H9 (cell line): ENCODE measurements around the gene SRRM3. TPM values are rescaled to one million over a fixed set of nuclear protein-coding genes. Genes with fewer than 3 reads are reported as not detected.
"Not testable (repeated sequence)": the region's sequence is repeated elsewhere in the genome, so short reads cannot be mapped to it uniquely, and the experiment has no call there.

Source experiments
- DNase-seq: peaks from one replicate; pipeline ENCODE4 v3.0.0-alpha.2; 2017
- H2AFZ ChIP-seq: one replicate; pipeline ENCODE4 v1.6.1; 2013; ENCODE audit warnings: mild to moderate bottlenecking, low read length, control low read depth, moderate library complexity
- H2AK5ac ChIP-seq: 2 replicates; pipeline ENCODE4 v1.6.1; 2013; ENCODE audit warnings: low read length, control low read depth, mixed read lengths; ENCODE audit not compliant: insufficient read length
- H2BK120ac ChIP-seq: one replicate; pipeline ENCODE4 v1.6.1; 2013; ENCODE audit warnings: low read depth, mild to moderate bottlenecking, low read length, control low read depth, inconsistent platforms; ENCODE audit not compliant: poor library complexity, severe bottlenecking
- H2BK12ac ChIP-seq: 2 replicates; pipeline ENCODE4 v1.6.1; 2013; ENCODE audit warnings: low read length, control low read depth, mixed read lengths, low read depth; ENCODE audit not compliant: insufficient read length
- H2BK15ac ChIP-seq: 2 replicates; pipeline ENCODE4 v1.6.1; 2013; ENCODE audit warnings: low read depth, low read length, control low read depth
- H2BK20ac ChIP-seq: one replicate; pipeline ENCODE4 v1.6.1; 2013; ENCODE audit warnings: low read depth, mild to moderate bottlenecking, low read length, control low read depth, inconsistent platforms; ENCODE audit not compliant: poor library complexity, severe bottlenecking
- H2BK5ac ChIP-seq: 2 replicates; pipeline ENCODE4 v1.6.1; 2013; ENCODE audit warnings: low read length, control low read depth, mixed read lengths; ENCODE audit not compliant: insufficient read length
- H3K14ac ChIP-seq: 2 replicates; pipeline ENCODE4 v1.6.1; 2013; ENCODE audit warnings: low read length, control low read depth; ENCODE audit not compliant: insufficient read depth
- H3K18ac ChIP-seq: 2 replicates; pipeline ENCODE4 v1.6.1; 2013; ENCODE audit warnings: low read depth, mild to moderate bottlenecking, mixed read lengths, low read length, control low read depth; ENCODE audit not compliant: insufficient read length
- H3K23ac ChIP-seq: 2 replicates; pipeline ENCODE4 v1.6.1; 2013; ENCODE audit warnings: low read length, control low read depth, mixed read lengths, low read depth; ENCODE audit not compliant: insufficient read length
- H3K23me2 ChIP-seq: 2 replicates; pipeline ENCODE4 v1.6.1; 2013; ENCODE audit warnings: low read depth, mild to moderate bottlenecking, mixed read lengths, low read length, control low read depth; ENCODE audit not compliant: insufficient read length, poor library complexity, severe bottlenecking
- H3K27ac ChIP-seq: 2 replicates; pipeline ENCODE4 v1.5.1; 2013; ENCODE audit warnings: low read length, control low read depth, mixed read lengths, low read depth; ENCODE audit not compliant: insufficient read length
- H3K27me3 ChIP-seq: 2 replicates; pipeline ENCODE4 v1.6.1; 2013; ENCODE audit warnings: low read length, control low read depth, inconsistent platforms; ENCODE audit not compliant: insufficient read depth
- H3K4ac ChIP-seq: 2 replicates; pipeline ENCODE4 v1.6.1; 2013; ENCODE audit warnings: low read depth, mild to moderate bottlenecking, control low read depth, inconsistent platforms, low read length, moderate library complexity
- H3K4me1 ChIP-seq: 2 replicates; pipeline ENCODE4 v1.6.1; 2013; ENCODE audit warnings: low read length, control low read depth, inconsistent platforms; ENCODE audit not compliant: insufficient read depth
- H3K4me2 ChIP-seq: 2 replicates; pipeline ENCODE4 v1.6.1; 2013; ENCODE audit warnings: low read length, control low read depth, mixed read lengths; ENCODE audit not compliant: insufficient read length, insufficient read depth
- H3K56ac ChIP-seq: 2 replicates; pipeline ENCODE4 v1.6.1; 2013; ENCODE audit warnings: low read depth, mild to moderate bottlenecking, mixed read lengths, low read length, control low read depth; ENCODE audit not compliant: insufficient read length
- H3K79me1 ChIP-seq: 2 replicates; pipeline ENCODE4 v1.6.1; 2013; ENCODE audit warnings: low read depth, mild to moderate bottlenecking, moderate library complexity, low read length, control low read depth, inconsistent platforms; ENCODE audit not compliant: insufficient read depth, poor library complexity, severe bottlenecking
- H3K79me2 ChIP-seq: 2 replicates; pipeline ENCODE4 v1.6.1; 2013; ENCODE audit warnings: low read length, control low read depth, inconsistent platforms; ENCODE audit not compliant: insufficient read depth
- H3K9ac ChIP-seq: 2 replicates; pipeline ENCODE4 v1.6.1; 2013; ENCODE audit warnings: low read length, control low read depth, mixed read lengths; ENCODE audit not compliant: insufficient read length; ENCODE audit errors: extremely low read depth
- H3K9me3 ChIP-seq: one replicate; pipeline ENCODE4 v1.6.1; 2013; ENCODE audit warnings: low read depth, low read length, inconsistent platforms; ENCODE audit not compliant: control insufficient read depth
- H3T11ph ChIP-seq: one replicate; pipeline ENCODE4 v1.6.1; 2013; ENCODE audit warnings: mild to moderate bottlenecking, low read length, control low read depth, inconsistent platforms
- H4K20me1 ChIP-seq: one replicate; pipeline ENCODE4 v1.6.1; 2013; ENCODE audit not compliant: control insufficient read depth, insufficient read length, insufficient read depth
- H4K5ac ChIP-seq: 2 replicates; pipeline ENCODE4 v1.6.1; 2013; ENCODE audit warnings: low read depth, mild to moderate bottlenecking, mixed read lengths, low read length, control low read depth; ENCODE audit not compliant: insufficient read length
- H4K8ac ChIP-seq: replicated peaks from 2 replicates; pipeline ENCODE4 v1.6.1; 2013; ENCODE audit warnings: low read length, control low read depth, mixed read lengths, low read depth; ENCODE audit not compliant: insufficient read length
- H4K91ac ChIP-seq: 2 replicates; pipeline ENCODE4 v1.6.1; 2013; ENCODE audit warnings: low read depth, mild to moderate bottlenecking, moderate library complexity, mixed read lengths, low read length, control low read depth; ENCODE audit not compliant: insufficient read length
- H3K27ac Mint-ChIP-seq, 3 experiments: 2 replicates in 2 of 3; 3 replicates in 1 of 3; pipeline ENCODE4 v1.8.0; 2020 to 2021; ENCODE audit warnings: mixed read lengths in 3 of 3, mild to moderate bottlenecking in 1 of 3, moderate library complexity in 1 of 3
- H3K27me3 Mint-ChIP-seq: 2 replicates; pipeline ENCODE4 v1.8.0; 2021; ENCODE audit warnings: low read depth, mild to moderate bottlenecking, moderate library complexity, mixed read lengths
- H3K36me3 Mint-ChIP-seq, 3 experiments: 2 replicates in 2 of 3; 3 replicates in 1 of 3; pipeline ENCODE4 v1.8.0; 2020 to 2021; ENCODE audit warnings: low read depth in 3 of 3, mixed read lengths in 3 of 3; ENCODE audit not compliant: insufficient read depth in 1 of 3
- H3K4me1 Mint-ChIP-seq, 2 experiments: 2 replicates each; pipeline ENCODE4 v1.8.0; 2020; ENCODE audit warnings: mixed read lengths in 2 of 2
- H3K4me3 Mint-ChIP-seq, 2 experiments: 2 replicates in 1 of 2; 3 replicates in 1 of 2; pipeline ENCODE4 v1.8.0; 2020 to 2021; ENCODE audit warnings: mild to moderate bottlenecking in 2 of 2, mixed read lengths in 2 of 2, moderate library complexity in 1 of 2
- H3K9me3 Mint-ChIP-seq, 2 experiments: 2 replicates in 1 of 2; 3 replicates in 1 of 2; pipeline ENCODE4 v1.8.0; 2020; ENCODE audit warnings: mild to moderate bottlenecking in 2 of 2, mixed read lengths in 2 of 2, moderate library complexity in 1 of 2
- WGBS: extraction: QIAGEN DNeasy Blood & Tissue Kit; methylation state at CpG from one replicate; pipeline ENCODE4 v1.1.7; 2013; ENCODE audit warnings: missing lambda C conversion rate, low lambda C conversion rate, mixed read lengths; ENCODE audit not compliant: insufficient read length; ENCODE audit errors: extremely low coverage; 5-methylcytosine and 5-hydroxymethylcytosine counted together
- total RNA-seq: library from RNA; stranded (reverse); gene quantifications from 2 replicates; pipeline ENCODE4 v1.2.1, GENCODE V29; 2021
- TF ChIP-seq, protein P1 (sequence below): fragments of 200-600 bp; sonication (generic); conservative IDR thresholded peaks from 3 replicates; pipeline ENCODE4 v1.8.0; 2021; ENCODE audit warnings: antibody characterized with exemption, mild to moderate bottlenecking

SRRM3 gene
- total RNA-seq, 1 experiment from 2014 or later, result 11.0 TPM

DNA sequence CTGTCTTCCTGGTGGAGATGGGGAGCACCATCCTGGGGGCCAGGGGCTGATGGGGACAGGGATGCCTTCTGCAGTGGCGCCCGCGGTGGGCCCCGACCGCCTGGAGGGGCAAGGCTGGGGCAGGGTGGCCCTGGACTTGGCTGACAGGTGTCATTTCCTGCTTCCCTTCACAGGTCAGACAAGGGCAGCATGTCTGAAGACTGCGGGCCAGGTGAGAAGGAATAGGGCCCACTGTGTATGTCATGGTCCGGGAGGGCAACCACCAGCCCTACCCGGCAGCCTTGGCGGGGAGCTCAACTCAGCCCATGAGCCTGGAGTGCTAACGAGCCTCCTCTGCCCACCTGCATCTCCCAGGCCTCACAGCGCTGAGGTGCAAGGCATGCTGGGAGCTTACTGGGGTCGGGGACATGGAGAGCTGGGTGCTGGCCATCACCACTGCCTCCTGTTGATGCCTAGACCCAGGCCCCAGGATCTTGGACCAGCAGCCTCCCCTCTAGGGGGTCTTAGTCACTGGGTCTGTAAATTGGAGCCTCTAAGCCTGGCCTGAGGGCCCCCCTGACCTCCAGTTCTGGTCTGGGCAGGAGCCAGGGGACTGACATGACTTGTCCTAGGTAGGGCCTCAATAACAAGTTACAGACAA is 28.0 kb upstream of the SRRM3 start:
- Histone ChIP-seq H3K23ac (no peak overlapping the region), H3K79me1 (no peaks in the 10 kb centered on the region), H2AK5ac (no peak overlapping the region), H2BK20ac (no peak overlapping the region), H2BK12ac (no peak overlapping the region), H3K14ac (no peak overlapping the region; the same call in 1 of the 2 replicates), H2BK15ac (no peak overlapping the region), H2BK5ac (no peak overlapping the region), H2AFZ (no peak overlapping the region), H3K56ac (no peak overlapping the region), H3K27ac (no peak overlapping the region), H3T11ph (no peak overlapping the region), H3K27me3 (no peaks in the 10 kb centered on the region), H3K4me2 (no peak overlapping the region), H3K4ac (no peak overlapping the region), H3K18ac (no peak overlapping the region), H3K9ac (no peak overlapping the region), H3K9me3 (no peaks in the 10 kb centered on the region), H3K23me2 (no peaks in the 10 kb centered on the region), H4K5ac (no peak overlapping the region), H4K8ac (no peak overlapping the region), H4K91ac (no peak overlapping the region), H4K20me1 (no peaks in the 10 kb centered on the region), H3K79me2 (no peaks in the 10 kb centered on the region), H3K4me1 (no peaks in the 10 kb centered on the region), H2BK120ac (no peak overlapping the region)
- H3K36me3 Mint-ChIP-seq, result no peaks in the 10 kb centered on the region
- peaks cover 6 to 7% of the 10 kb centered on the region in 2 experiments for H3K4me1 Mint-ChIP-seq
- TF ChIP-seq, protein P1, sequence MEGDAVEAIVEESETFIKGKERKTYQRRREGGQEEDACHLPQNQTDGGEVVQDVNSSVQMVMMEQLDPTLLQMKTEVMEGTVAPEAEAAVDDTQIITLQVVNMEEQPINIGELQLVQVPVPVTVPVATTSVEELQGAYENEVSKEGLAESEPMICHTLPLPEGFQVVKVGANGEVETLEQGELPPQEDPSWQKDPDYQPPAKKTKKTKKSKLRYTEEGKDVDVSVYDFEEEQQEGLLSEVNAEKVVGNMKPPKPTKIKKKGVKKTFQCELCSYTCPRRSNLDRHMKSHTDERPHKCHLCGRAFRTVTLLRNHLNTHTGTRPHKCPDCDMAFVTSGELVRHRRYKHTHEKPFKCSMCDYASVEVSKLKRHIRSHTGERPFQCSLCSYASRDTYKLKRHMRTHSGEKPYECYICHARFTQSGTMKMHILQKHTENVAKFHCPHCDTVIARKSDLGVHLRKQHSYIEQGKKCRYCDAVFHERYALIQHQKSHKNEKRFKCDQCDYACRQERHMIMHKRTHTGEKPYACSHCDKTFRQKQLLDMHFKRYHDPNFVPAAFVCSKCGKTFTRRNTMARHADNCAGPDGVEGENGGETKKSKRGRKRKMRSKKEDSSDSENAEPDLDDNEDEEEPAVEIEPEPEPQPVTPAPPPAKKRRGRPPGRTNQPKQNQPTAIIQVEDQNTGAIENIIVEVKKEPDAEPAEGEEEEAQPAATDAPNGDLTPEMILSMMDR, result no peak
- H3K9me3 Mint-ChIP-seq, result no peaks in the 10 kb centered on the region
- H3K4me3 Mint-ChIP-seq, result no peak overlapping the region
- no CpG with 5 or more reads among the region's 12 CpGs for WGBS
- no peak overlapping the region; a peak in 2 of 7 replicates for H3K27ac Mint-ChIP-seq
- peaks cover 2% of the 10 kb centered on the region; the same call in 1 of the 2 replicates for H3K27me3 Mint-ChIP-seq
- no peak for DNase-seq

GRCh38 chr7:76176951-76177350 is 24.7 kb upstream of the SRRM3 start:
- not testable (repeated sequence) for H3K27me3 Mint-ChIP-seq, H3K79me1 ChIP-seq, H3K4me1 ChIP-seq, H3K27me3 ChIP-seq, H3K27ac ChIP-seq, H3K27ac Mint-ChIP-seq, H3K79me2 ChIP-seq, H3K4me2 ChIP-seq, H4K91ac ChIP-seq, H3T11ph ChIP-seq, H2AK5ac ChIP-seq, H3K4ac ChIP-seq, H4K5ac ChIP-seq, H3K36me3 Mint-ChIP-seq, H3K56ac ChIP-seq, H3K9me3 ChIP-seq, H3K4me1 Mint-ChIP-seq, H4K20me1 ChIP-seq, H3K18ac ChIP-seq, H3K9me3 Mint-ChIP-seq, H3K14ac ChIP-seq, DNase-seq, H2BK12ac ChIP-seq, H3K23me2 ChIP-seq, H4K8ac ChIP-seq, H2BK5ac ChIP-seq, H3K23ac ChIP-seq, H3K4me3 Mint-ChIP-seq, H2BK120ac ChIP-seq, H2AFZ ChIP-seq, H2BK15ac ChIP-seq, H2BK20ac ChIP-seq, H3K9ac ChIP-seq
- no CpG with 5 or more reads among the region's 11 CpGs for WGBS
